Activated T-helper 1 cell treated with anti-CD3 and anti-CD28 coated beads, Interleukin-2, amount 50 U/mL, for 16 hours (primary cell): ENCODE results near the gene MEGF6.

ENCODE experiments used
- DNase-seq, 2 donors: peaks; one replicate each; pipeline ENCODE4 v3.0.0-alpha.2; 2020; ENCODE audit warnings: low read depth in 1 of 2, low spot score in 1 of 2

Gene MEGF6

DNA sequence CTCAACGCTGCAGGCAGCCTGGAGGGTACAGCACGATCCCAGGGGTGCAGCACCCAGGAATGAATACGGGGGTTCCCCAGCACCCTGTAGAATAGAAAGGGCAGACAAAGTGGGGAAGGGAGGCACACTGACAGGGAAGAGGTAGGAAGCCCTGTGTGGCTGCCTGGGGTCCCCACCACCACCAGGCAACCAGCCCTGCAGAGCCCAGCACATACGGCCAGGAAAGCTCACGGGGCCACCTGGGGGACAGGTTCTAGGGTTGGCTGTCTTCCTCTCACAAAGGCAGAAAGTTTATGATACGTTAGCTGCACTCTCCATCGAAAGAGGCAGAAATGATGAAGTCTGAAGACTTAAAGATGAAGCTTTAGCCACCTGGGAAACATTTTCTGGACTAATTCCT lies 104.4 kb downstream of the MEGF6 start:
- no peak for DNase-seq

- DNase-seq, result no peak
These were observed 105.3 kb downstream of the MEGF6 start for GRCh38 chr1:3506041-3506440.

- no peak for DNase-seq
These were observed 106.1 kb downstream of the MEGF6 start for GRCh38 chr1:3505161-3505560.

GRCh38 chr1:3504822-3505153 lies 106.5 kb downstream of the MEGF6 start:
- DNase-seq, result no peak

DNA sequence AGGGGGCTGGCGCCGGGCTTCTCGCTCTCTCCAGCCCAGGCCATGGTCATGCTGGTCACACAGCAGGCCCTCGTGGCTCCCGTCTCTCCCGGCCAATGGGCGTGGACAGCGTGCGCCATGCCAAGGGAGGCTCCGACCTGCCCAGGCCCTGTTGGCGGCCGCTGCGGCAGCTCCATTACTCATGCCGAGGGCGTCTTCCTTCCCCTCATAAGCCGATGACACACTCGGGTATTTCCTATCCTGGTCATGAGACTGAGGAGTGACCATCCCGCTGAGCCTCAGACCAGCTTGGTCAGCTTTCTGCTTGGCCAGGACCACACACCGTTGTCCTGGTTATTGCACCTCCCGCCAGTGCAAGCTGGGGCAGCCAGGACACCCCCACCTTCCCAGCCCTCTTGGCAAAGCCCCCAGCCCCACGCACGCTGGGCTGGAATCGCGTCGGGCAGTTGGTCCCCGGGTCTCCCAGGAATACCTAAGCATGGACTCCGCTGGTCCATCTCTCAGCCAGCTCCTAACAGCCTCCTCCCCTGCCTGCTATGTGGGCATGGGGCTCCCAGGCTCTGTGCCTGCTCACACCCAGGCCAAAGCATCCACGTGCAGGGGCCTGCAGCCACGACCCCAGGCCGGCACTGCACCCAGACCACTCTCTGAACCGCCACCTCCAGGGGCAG lies 107.0 kb downstream of the MEGF6 start:
- DNase-seq, result no peak

- no peak for DNase-seq
These were observed 107.8 kb downstream of the MEGF6 start for GRCh38 chr1:3503525-3503886.

GRCh38 chr1:3502641-3503524 lies 108.4 kb downstream of the MEGF6 start:
- no peak for DNase-seq

DNA sequence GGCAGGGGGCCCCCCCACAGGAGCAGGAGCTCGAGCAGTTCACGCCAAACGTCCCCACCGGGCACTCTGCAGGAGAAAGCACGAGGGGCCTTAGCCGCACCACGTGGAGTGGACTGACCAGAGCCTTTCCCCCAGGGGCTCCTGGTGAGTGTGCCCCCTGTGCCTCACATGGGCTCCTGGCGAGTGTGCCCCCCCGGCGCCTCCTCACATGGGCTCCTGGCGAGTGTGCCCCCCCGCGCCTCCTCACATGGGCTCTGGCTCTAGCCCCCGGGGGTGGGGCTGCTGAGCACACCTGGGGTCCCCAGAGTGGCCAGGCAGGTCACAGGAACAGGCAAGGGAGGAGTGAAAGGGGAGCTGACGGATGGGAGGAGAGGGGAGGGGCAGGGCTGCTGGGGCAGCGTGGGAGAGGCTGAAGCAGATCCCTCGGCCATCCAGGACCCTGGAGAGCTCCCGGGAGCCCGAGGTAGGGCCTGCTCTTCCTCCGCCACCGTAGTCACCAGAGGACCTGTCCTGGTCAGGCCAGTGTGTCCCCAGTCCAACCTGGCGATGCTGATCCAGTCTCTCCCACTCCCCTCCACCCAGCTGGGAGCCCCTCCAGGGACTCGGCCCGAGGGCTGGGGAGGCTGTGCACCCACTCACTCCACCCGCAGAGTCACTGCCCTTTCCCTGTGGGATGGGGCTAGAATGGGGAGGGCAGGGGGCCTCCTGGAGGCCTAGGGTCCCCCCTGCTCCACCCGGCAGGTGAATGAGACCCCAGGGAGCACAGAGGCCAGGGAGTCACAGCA lies 109.3 kb downstream of the MEGF6 start:
- peak in 1 of 2 donors; percentile 17 for DNase-seq

- DNase-seq, result no peak
These were observed 109.9 kb downstream of the MEGF6 start for GRCh38 chr1:3501437-3501836.

GRCh38 chr1:3500265-3500835 lies 111.0 kb downstream of the MEGF6 start:
- DNase-seq, result no peak

DNA sequence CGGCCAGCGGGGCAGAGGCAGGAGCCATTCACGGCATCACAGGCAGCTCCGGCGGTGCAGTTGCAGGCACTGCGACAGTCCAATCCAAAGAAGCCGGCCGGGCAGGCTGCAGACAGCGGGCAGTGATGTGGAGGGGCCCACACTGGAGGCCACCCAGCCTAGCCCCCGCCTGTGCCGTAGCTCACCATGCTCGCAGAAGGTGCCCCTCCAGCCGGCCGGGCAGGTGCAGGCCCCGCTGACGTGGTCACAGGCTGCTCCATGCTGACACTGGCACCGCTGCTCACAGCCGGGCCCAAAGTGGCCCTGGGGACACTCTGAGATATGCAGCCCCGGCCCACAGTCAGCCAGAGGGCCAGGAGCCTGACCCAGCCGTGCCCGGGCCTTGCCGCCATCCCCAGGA lies 111.7 kb downstream of the MEGF6 start:
- DNase-seq, result no peak

DNA sequence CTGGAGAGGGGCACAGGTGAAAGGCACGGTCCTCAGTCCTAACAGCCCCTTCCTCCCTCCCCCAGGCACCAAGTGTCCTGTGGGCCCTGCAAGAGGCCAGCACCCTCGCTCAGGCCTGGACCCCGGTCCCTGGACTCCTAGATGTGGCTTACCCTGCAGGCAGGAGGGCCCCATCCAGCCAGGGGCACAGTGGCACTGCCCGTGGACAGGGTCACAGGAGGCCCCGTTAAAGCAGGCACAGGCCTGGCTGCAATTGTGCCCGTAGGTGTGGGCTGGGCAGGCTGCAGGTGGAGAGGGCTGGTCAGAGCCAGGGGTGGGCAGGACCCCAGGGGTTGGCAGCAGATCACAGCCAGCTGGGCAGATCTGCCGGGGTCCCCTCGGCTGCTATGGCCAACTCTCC lies 112.3 kb downstream of the MEGF6 start:
- no peak for DNase-seq

GRCh38 chr1:3498246-3498930 lies 112.9 kb downstream of the MEGF6 start:
- DNase-seq, result no peak

GRCh38 chr1:3497521-3497920 lies 113.8 kb downstream of the MEGF6 start:
- DNase-seq, result no peak

DNA sequence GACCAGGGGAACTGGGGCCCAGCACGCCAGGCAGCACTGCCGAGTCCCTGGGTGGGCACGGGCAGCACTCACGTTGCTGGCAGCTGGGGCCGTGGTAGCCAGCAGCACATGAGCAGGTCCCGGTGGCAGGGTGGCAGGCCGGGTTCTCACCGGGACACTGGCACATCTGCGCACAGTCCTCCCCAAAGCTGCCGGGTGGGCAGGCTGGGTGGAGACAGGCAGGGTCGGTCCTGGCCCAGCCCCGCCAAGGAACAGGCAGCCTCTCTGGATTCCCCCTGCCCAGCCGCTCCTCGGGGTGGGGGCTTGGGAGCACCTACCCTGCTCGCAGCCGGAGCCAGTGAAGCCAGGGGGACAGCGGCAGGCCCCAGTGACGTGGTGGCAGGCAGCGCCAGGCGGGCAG lies 114.4 kb downstream of the MEGF6 start:
- no peak for DNase-seq

- no peak for DNase-seq
These were observed 115.2 kb downstream of the MEGF6 start for GRCh38 chr1:3495776-3496745.

DNA sequence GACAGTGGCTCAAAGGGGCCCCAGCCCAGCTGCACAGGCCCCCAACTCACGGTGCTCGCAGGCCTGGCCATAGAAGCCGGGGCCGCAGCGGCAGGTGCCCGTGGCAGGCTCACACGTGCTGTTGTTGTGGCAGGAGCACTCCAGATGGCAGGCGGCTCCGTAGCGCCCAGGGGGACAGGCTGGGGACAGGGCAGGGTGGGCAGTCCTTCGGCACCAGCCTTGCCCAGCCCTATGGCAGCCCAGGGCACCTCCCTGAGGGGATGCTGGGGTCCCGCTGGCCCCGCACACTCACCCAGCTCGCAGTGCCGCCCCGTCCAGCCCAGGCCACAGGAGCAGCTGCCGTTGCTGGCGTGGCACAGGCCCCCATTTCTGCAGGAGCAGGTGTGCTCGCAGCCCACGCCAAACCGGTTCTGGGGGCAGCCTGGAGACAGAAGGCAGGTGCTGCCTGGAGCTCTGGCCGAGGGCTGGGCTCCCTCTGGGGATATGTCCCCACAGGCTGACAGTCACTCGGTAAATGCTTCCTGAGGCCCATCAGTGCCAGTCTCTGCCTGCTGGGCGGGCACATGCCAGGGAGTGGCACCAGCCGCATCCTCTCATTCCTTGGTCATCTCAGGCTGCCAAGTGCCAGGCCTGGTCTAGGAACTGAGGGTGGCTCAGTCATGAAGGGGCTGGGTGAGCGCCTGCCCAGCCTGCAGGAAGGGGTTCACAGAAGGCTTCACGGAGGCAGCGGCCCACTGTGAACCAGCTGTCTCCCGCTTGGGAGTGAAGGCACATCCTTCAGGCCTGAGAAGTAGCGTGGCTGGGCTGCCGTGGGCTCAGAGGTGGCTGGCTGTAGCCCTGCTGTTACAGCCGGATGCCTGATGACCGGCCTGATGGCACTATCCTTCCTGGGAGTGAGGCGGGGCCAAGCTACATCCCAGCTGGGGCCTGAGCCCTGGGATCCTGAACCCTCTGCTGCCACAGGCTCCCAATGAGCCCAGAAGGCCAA lies 116.7 kb downstream of the MEGF6 start:
- DNase-seq, result no peak

DNA sequence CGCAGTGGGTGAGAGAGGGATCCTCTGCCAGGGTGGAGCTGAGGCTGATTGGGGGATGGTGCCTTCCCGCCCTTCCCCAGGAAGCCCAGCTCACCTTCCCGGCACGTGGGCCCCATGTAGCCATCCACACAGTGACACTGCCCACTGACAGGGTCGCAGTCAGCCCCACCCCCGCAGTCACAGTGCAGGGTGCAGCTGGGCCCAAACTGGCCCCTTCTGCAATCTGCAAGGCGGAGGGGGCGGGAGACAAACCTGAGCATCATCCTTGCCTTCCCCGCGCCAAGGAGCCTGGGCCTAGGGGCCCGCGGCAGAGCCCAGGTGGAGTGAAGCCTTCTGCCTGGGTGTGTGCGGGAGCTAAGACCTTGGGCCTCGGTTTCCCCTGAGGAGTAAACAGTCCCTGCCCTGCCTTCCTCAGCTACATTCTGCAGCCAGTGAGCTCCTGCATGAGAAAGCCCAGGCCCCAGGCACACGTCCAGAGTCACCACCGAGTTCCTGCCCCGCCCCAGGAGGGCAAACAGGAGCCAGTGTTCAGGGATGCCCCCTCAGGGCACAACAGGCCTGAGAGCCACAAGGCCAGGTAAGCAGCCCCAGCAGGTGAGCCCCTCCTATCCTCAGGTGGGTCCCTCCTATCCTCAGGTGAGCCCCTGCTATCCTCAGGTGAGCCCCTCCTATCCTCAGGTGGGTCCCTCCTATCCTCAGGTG lies 118.6 kb downstream of the MEGF6 start:
- DNase-seq, result no peak
